Psoas muscle (tissue), 8 donors: ENCODE results near the gene COLEC12. TPM values are rescaled to one million over a fixed set of nuclear protein-coding genes. Genes with fewer than 3 reads are reported as not detected.
"Not testable (repeated sequence)": the region's sequence is repeated elsewhere in the genome, so short reads cannot be mapped to it uniquely, and the experiment has no call there.

ENCODE experiments used
- ATAC-seq, 4 donors: fragments of 200-7000 bp; cut with Tn5 transposase; one replicate each; pipeline ENCODE4 v1.9.1; 2020; ENCODE audit warnings: moderate library complexity in 3 of 4, mild to moderate bottlenecking in 2 of 4
- DNase-seq, 2 donors: peaks; one replicate each; pipeline ENCODE4 v3.0.0-alpha.2; 2020
- H3K27ac ChIP-seq: fragments of 200-600 bp; one replicate; pipeline ENCODE4 v1.8.0; 2022
- H3K27me3 ChIP-seq, 3 donors: fragments of 200-600 bp in 1 of 3; one replicate each; pipeline versions ENCODE4 v1.6.1 to v1.8.0; 2013 to 2022; ENCODE audit warnings: low read length in 2 of 3, mild to moderate bottlenecking in 2 of 3, moderate library complexity in 1 of 3; ENCODE audit not compliant: insufficient read depth in 3 of 3
- H3K36me3 ChIP-seq, 2 donors: fragments of 200-600 bp in 1 of 2; one replicate each; pipeline versions ENCODE4 v1.6.1 to v1.8.0; 2013 to 2022; ENCODE audit warnings: low read depth in 1 of 2, mild to moderate bottlenecking in 1 of 2, moderate library complexity in 1 of 2; ENCODE audit not compliant: insufficient read depth in 1 of 2
- H3K4me1 ChIP-seq: fragments of 200-600 bp; one replicate; pipeline ENCODE4 v1.8.0; 2022
- H3K4me3 ChIP-seq: fragments of 200-600 bp; one replicate; pipeline ENCODE4 v1.8.0; 2022; ENCODE audit warnings: mild to moderate bottlenecking
- H3K9me3 ChIP-seq: fragments of 200-600 bp; one replicate; pipeline ENCODE4 v1.8.0; 2022
- CTCF ChIP-seq: fragments of 200-600 bp; IDR thresholded peaks from one replicate; pipeline ENCODE4 v1.8.0; 2022; ENCODE audit warnings: antibody characterized with exemption
- WGBS, 3 donors: extraction: QIAGEN DNeasy Blood & Tissue Kit; methylation state at CpG; one replicate each; pipeline versions ENCODE4 v1.1.6 to v1.1.7; 2013; 5-methylcytosine and 5-hydroxymethylcytosine counted together
- intact Hi-C, 2 donors: fragments of 100-400 bp; cut with DNase I; formaldehyde crosslinking; loops; one replicate each; pipeline versions ENCODE4 v1.11.0 to v1.14.2; 2022
- polyA plus RNA-seq, 3 donors: library from polyadenylated mRNA; stranded (reverse); fragments of 200-250 nt; gene quantifications; one replicate each; pipeline ENCODE4 v1.2.3, GENCODE V29; 2013
- total RNA-seq, 4 donors: library from RNA; stranded (reverse); fragmentation: NEBNext Ultra II Directional in 2 of 4; extraction: Animal tissue kit (Norgen Biotek cat#: 25700) in 2 of 4; gene quantifications; one replicate each; pipeline versions ENCODE4 v1.2.1 to v1.2.4, GENCODE V29; 2021 to 2023
- donor health status: healthy with polysubstance abuse.
- donor health status: DM: no; HTN: no; CAD: no; lungs with moderate emphysema.
- donor health status: Bipolar disorder and iron deficiency.
- donor health status: healthy.
- donor health status: DM: yes; HTN: yes; CAD: no.
- donor health status: DM: no; HTN: no; CAD: no.
- donor health status: DM: no; HTN: no; CAD: no.
- donor health status: DM: yes; HTN: yes; CAD: no.

The COLEC12 gene
- total and polyA plus RNA-seq, 7 donors: 0.80 to 6.4 (median 3.4) TPM

GRCh38 chr18:292271-292670 is 208.2 kb downstream of the COLEC12 start:
- WGBS, 3 donors: 55 to 64% (median 59%) methylated on average over 3 of the region's 3 CpGs
- Histone ChIP-seq H3K27me3 (no peaks in the 10 kb centered on the region), H3K36me3 (no peaks in the 10 kb centered on the region), H3K9me3 (no peaks in the 10 kb centered on the region), H3K27ac (no peak overlapping the region), H3K4me1 (no peaks in the 10 kb centered on the region), H3K4me3 (no peak overlapping the region)
- intact Hi-C loops: no loop called here
- ATAC-seq (no peak), DNase-seq (no peak)
- no peak for TF ChIP-seq CTCF

GRCh38 chr18:289970-290369 is 210.5 kb downstream of the COLEC12 start:
- not testable (repeated sequence) for H3K4me3 ChIP-seq, H3K36me3 ChIP-seq, H3K9me3 ChIP-seq, H3K27ac ChIP-seq, H3K27me3 ChIP-seq, DNase-seq, H3K4me1 ChIP-seq, ATAC-seq
- whole genome bisulfite sequencing, 3 donors: 76 to 86% (median 81%) methylated on average over 4 of the region's 4 CpGs
- intact Hi-C loops: loop anchor here in 1 of 2 donors (5.0 kb wide), 1 partner anchor 327 kb away; no protein-coding TSS in a partner anchor

- no peak for ATAC-seq
- TF ChIP-seq CTCF: no peak
- intact Hi-C loops: loop anchor here in 1 of 2 donors (5.0 kb wide), 1 partner anchor 328 kb away; no protein-coding TSS in a partner anchor
Observed at GRCh38 chr18:289026-289425, 211.5 kb downstream of the COLEC12 start.

GRCh38 chr18:286515-287310 is 213.8 kb downstream of the COLEC12 start:
- no peaks in the 10 kb centered on the region for H3K27me3 ChIP-seq
- DNase-seq (no peak), ATAC-seq (no peak)
- no peaks in the 10 kb centered on the region for H3K36me3 ChIP-seq
- peak; percentile 17 for TF ChIP-seq CTCF
- no peak overlapping the region for H3K4me3 ChIP-seq
- intact Hi-C loops: loop anchor here in 1 of 2 donors (5.0 kb wide), 1 partner anchor 331 kb away; no protein-coding TSS in a partner anchor
- 64 to 68% (median 66%) methylated on average over 8 of the region's 8 CpGs for WGBS, 3 donors
- H3K9me3 ChIP-seq: no peaks in the 10 kb centered on the region
- no peak overlapping the region for H3K27ac ChIP-seq
- no peaks in the 10 kb centered on the region for H3K4me1 ChIP-seq

More at GRCh38 chr18:289026-289425, 211.5 kb downstream of the COLEC12 start:
- WGBS, 3 donors: 43 to 79% (median 50%) methylated on average over 1 of the region's 1 CpG
- Histone ChIP-seq H3K4me3 (no peak overlapping the region), H3K36me3 (no peaks in the 10 kb centered on the region), H3K27me3 (no peaks in the 10 kb centered on the region), H3K27ac (no peak overlapping the region), H3K4me1 (no peaks in the 10 kb centered on the region), H3K9me3 (no peaks in the 10 kb centered on the region)
- DNase-seq: no peak

GRCh38 chr18:285817-286216 is 214.7 kb downstream of the COLEC12 start:
- Histone ChIP-seq H3K27ac (no peak overlapping the region), H3K4me1 (no peaks in the 10 kb centered on the region), H3K36me3 (no peaks in the 10 kb centered on the region), H3K4me3 (no peak overlapping the region), H3K9me3 (no peaks in the 10 kb centered on the region), H3K27me3 (peaks cover 0 to under 1% (median 0%) of the 10 kb centered on the region in 3 donors)
- intact Hi-C loops: loop anchor here in 1 of 2 donors (5.0 kb wide), 1 partner anchor 331 kb away; no protein-coding TSS in a partner anchor
- ATAC-seq: no peak
- no peak for DNase-seq
- TF ChIP-seq CTCF: no peak
- 79 to 86% (median 80%) methylated on average over 6 of the region's 6 CpGs for WGBS, 3 donors
